Calu3 (cell line): ENCODE measurements around the gene SLC25A15. TPM values are rescaled to one million over a fixed set of nuclear protein-coding genes. Genes with fewer than 3 reads are reported as not detected.

Experiments used
- BruUV-seq: library from RNA; stranded (reverse); fragments of 400-500 nt; replicated peaks from 2 replicates; lab custom pipeline; 2021; lab: Mats Ljungman, UMichigan
- CTCF ChIA-PET: fragments of 300-600 bp; sonication (Branson Sonifier 250); formaldehyde crosslinking; loops from one replicate; lab custom pipeline; 2022; ENCODE audit warnings: antibody characterized with exemption; lab: Charles Lee
- DNase-seq: peaks from one replicate; pipeline ENCODE4 v3.0.0; 2022
- H3K27ac Mint-ChIP-seq: one replicate; pipeline ENCODE4 v1.8.0; 2022; ENCODE audit warnings: mixed read lengths; ENCODE audit not compliant: unreplicated experiment
- H3K27me3 Mint-ChIP-seq: one replicate; pipeline ENCODE4 v1.8.0; 2022; ENCODE audit warnings: mixed read lengths; ENCODE audit not compliant: unreplicated experiment
- H3K36me3 Mint-ChIP-seq: one replicate; pipeline ENCODE4 v1.8.0; 2022; ENCODE audit warnings: mild to moderate bottlenecking, moderate library complexity, mixed read lengths; ENCODE audit not compliant: insufficient read depth, unreplicated experiment
- H3K4me1 Mint-ChIP-seq: one replicate; pipeline ENCODE4 v1.8.0; 2022; ENCODE audit warnings: mild to moderate bottlenecking, low read depth, mixed read lengths; ENCODE audit not compliant: unreplicated experiment
- H3K4me3 Mint-ChIP-seq: one replicate; pipeline ENCODE4 v1.8.0; 2022; ENCODE audit warnings: mild to moderate bottlenecking, low read depth, moderate library complexity, mixed read lengths; ENCODE audit not compliant: unreplicated experiment
- H3K9me3 Mint-ChIP-seq: one replicate; pipeline ENCODE4 v1.8.0; 2022; ENCODE audit warnings: low read depth, mixed read lengths; ENCODE audit not compliant: unreplicated experiment
- intact Hi-C: fragments of 100-400 bp; cut with micrococcal nuclease; formaldehyde crosslinking; loops from one replicate; pipeline ENCODE4 v1.10.0; 2022; ENCODE audit not compliant: unreplicated experiment
- total RNA-seq: library from RNA; stranded (reverse); gene quantifications from 2 replicates; pipeline ENCODE4 v1.2.3, GENCODE V29; 2022
- TF ChIP-seq, protein P1 (sequence below): fragments of 200-600 bp; IDR thresholded peaks from one replicate; pipeline ENCODE4 v1.8.0; 2022; ENCODE audit warnings: antibody characterized with exemption; ENCODE audit not compliant: unreplicated experiment

SLC25A15 gene
- total RNA-seq, 1 experiment from 2014 or later = 18.3 TPM

GRCh38 chr13:40796649-40797048 is 7.2 kb downstream of the SLC25A15 start:
- no peaks in the 10 kb centered on the region for H3K4me1 Mint-ChIP-seq
- peaks cover 23% of the 10 kb centered on the region for H3K36me3 Mint-ChIP-seq
- CTCF ChIA-PET = no interaction called here
- DNase-seq = no peak
- BruUV-seq = no TSS peak
- TF ChIP-seq, protein P1, sequence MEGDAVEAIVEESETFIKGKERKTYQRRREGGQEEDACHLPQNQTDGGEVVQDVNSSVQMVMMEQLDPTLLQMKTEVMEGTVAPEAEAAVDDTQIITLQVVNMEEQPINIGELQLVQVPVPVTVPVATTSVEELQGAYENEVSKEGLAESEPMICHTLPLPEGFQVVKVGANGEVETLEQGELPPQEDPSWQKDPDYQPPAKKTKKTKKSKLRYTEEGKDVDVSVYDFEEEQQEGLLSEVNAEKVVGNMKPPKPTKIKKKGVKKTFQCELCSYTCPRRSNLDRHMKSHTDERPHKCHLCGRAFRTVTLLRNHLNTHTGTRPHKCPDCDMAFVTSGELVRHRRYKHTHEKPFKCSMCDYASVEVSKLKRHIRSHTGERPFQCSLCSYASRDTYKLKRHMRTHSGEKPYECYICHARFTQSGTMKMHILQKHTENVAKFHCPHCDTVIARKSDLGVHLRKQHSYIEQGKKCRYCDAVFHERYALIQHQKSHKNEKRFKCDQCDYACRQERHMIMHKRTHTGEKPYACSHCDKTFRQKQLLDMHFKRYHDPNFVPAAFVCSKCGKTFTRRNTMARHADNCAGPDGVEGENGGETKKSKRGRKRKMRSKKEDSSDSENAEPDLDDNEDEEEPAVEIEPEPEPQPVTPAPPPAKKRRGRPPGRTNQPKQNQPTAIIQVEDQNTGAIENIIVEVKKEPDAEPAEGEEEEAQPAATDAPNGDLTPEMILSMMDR = no peak
- H3K27ac Mint-ChIP-seq = no peak overlapping the region
- no peak overlapping the region for H3K4me3 Mint-ChIP-seq
- no peaks in the 10 kb centered on the region for H3K27me3 Mint-ChIP-seq
- intact Hi-C loops = loop anchor here (10.0 kb wide), 1 partner anchor 258 kb away; no protein-coding TSS in a partner anchor
- H3K9me3 Mint-ChIP-seq = no peaks in the 10 kb centered on the region

GRCh38 chr13:40798380-40798779 is 9.0 kb downstream of the SLC25A15 start:
- H3K27me3 Mint-ChIP-seq = no peaks in the 10 kb centered on the region
- no peak for DNase-seq
- no peak overlapping the region for H3K4me3 Mint-ChIP-seq
- no peaks in the 10 kb centered on the region for H3K9me3 Mint-ChIP-seq
- CTCF ChIA-PET = no interaction called here
- no peaks in the 10 kb centered on the region for H3K4me1 Mint-ChIP-seq
- H3K36me3 Mint-ChIP-seq = peaks cover 23% of the 10 kb centered on the region
- no peak overlapping the region for H3K27ac Mint-ChIP-seq
- TF ChIP-seq, protein P1 = no peak
- no TSS peak for BruUV-seq
- intact Hi-C loops = loop anchor here (10.0 kb wide), 1 partner anchor 256 kb away; no protein-coding TSS in a partner anchor

DNA sequence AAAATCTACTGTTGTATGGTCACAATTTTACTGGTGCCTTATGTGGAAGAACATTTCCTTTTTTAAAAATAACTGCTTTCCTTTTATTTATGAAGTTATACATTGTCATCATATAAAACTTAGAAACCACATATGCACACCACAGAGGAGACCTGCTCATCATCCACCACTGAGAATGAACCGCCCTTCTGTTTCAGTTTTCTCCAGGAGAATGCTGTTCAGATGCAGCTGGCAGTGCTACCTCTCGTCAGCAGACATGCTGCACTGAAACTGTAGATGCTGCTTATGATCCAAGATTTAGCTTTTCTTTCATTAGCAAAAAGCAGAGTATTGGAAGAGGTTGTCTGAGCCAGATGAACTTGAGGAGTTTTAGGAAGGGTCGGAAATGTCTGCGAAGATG is 10.1 kb downstream of the SLC25A15 start:
- CTCF ChIA-PET = no interaction called here
- DNase-seq = no peak
- Mint-ChIP-seq H3K9me3 (no peaks in the 10 kb centered on the region), H3K27me3 (no peaks in the 10 kb centered on the region), H3K36me3 (peaks cover 19% of the 10 kb centered on the region), H3K4me3 (no peak overlapping the region), H3K4me1 (no peaks in the 10 kb centered on the region), H3K27ac (no peak overlapping the region)
- TF ChIP-seq, protein P1 = no peak
- BruUV-seq = no TSS peak
- intact Hi-C loops = loop anchor here (10.0 kb wide), 1 partner anchor 255 kb away; no protein-coding TSS in a partner anchor

GRCh38 chr13:40800559-40800958 is 11.1 kb downstream of the SLC25A15 start:
- H3K27me3 Mint-ChIP-seq = no peaks in the 10 kb centered on the region
- H3K36me3 Mint-ChIP-seq = peaks cover 16% of the 10 kb centered on the region
- no peaks in the 10 kb centered on the region for H3K9me3 Mint-ChIP-seq
- no TSS peak for BruUV-seq
- CTCF ChIA-PET = no interaction called here
- intact Hi-C loops = no loop called here
- no peak overlapping the region for H3K4me3 Mint-ChIP-seq
- DNase-seq = no peak
- no peak overlapping the region for H3K27ac Mint-ChIP-seq
- TF ChIP-seq, protein P1 = no peak
- H3K4me1 Mint-ChIP-seq = no peaks in the 10 kb centered on the region
